ENCODE results near the gene ITGB4.

- no peak for TF ChIP-seq CTCF (IDR thresholded peaks at IDR 0.05; ENCODE audit: borderline replicate concordance, extremely low read depth, low read length, poor library complexity, severe bottlenecking)
- TF ChIP-seq EZH2 (IDR thresholded peaks at IDR 0.05; ENCODE audit: borderline replicate concordance, low read depth, low read length, severe bottlenecking) = no peak
These were observed 278 bp downstream of the ITGB4 start for GRCh38 chr17:75721463-75722011.
